DND-41 (cell line): ENCODE measurements around the gene RAB3C.

Source experiments
- ATAC-seq: fragments of 200-7000 bp; cut with Tn5 transposase; 3 replicates; pipeline ENCODE4 v1.9.1; 2021; ENCODE audit warnings: low read depth; ENCODE audit not compliant: insufficient read depth
- DNase-seq: peaks from one replicate; pipeline ENCODE4 v3.0.0-alpha.2; 2020
- H2AFZ ChIP-seq: 2 replicates; pipeline ENCODE4 v1.6.0; 2012; ENCODE audit warnings: low read depth, low read length
- H3K27ac ChIP-seq: 2 replicates; pipeline ENCODE4 v1.5.1; 2012; ENCODE audit warnings: low read length, inconsistent platforms
- H3K27me3 ChIP-seq: fragments of 200-600 bp; sonication (generic); 2 replicates; pipeline ENCODE4 v1.6.0; 2012; ENCODE audit warnings: low read length, mild to moderate bottlenecking, inconsistent platforms; ENCODE audit not compliant: insufficient read depth, poor library complexity
- H3K36me3 ChIP-seq: 2 replicates; pipeline ENCODE4 v1.5.1; 2012; ENCODE audit warnings: low read length, inconsistent platforms; ENCODE audit not compliant: insufficient read depth
- H3K4me1 ChIP-seq: 2 replicates; pipeline ENCODE4 v1.5.1; 2012; ENCODE audit warnings: mild to moderate bottlenecking, low read length; ENCODE audit not compliant: insufficient read depth
- H3K4me2 ChIP-seq: 2 replicates; pipeline ENCODE4 v1.6.0; 2012; ENCODE audit warnings: mild to moderate bottlenecking, moderate library complexity, low read length, inconsistent platforms; ENCODE audit not compliant: insufficient read depth
- H3K4me3 ChIP-seq, 2 experiments: fragments of 200-600 bp in 1 of 2; shearing (Covaris generic) in 1 of 2; 2 replicates each; pipeline ENCODE4 v1.5.1; 2012 to 2016; ENCODE audit warnings: inconsistent platforms in 2 of 2, low read length in 2 of 2, mild to moderate bottlenecking in 2 of 2, low read depth in 1 of 2, moderate library complexity in 1 of 2
- H3K79me2 ChIP-seq: 2 replicates; pipeline ENCODE4 v1.6.0; 2012; ENCODE audit warnings: low read length, inconsistent platforms; ENCODE audit not compliant: insufficient read depth
- H3K9ac ChIP-seq: 2 replicates; pipeline ENCODE4 v1.6.0; 2012; ENCODE audit warnings: low read depth, mild to moderate bottlenecking, inconsistent platforms, low read length, moderate library complexity
- H3K9me3 ChIP-seq: 2 replicates; pipeline ENCODE4 v1.5.1; 2012; ENCODE audit warnings: low read length, moderate library complexity, mild to moderate bottlenecking, inconsistent platforms; ENCODE audit not compliant: insufficient read depth, severe bottlenecking
- H4K20me1 ChIP-seq: 2 replicates; pipeline ENCODE4 v1.6.0; 2012; ENCODE audit warnings: low read length; ENCODE audit not compliant: insufficient read depth
- CTCF ChIP-seq: IDR thresholded peaks from 2 replicates; pipeline ENCODE4 v1.5.1; 2012; ENCODE audit warnings: borderline replicate concordance, low read length, moderate library complexity, mild to moderate bottlenecking; ENCODE audit not compliant: poor library complexity, severe bottlenecking; ENCODE audit errors: extremely low read depth
- EZH2 ChIP-seq: IDR thresholded peaks from 3 replicates; pipeline ENCODE4 v1.6.1; 2012; ENCODE audit warnings: borderline replicate concordance, low read depth, mild to moderate bottlenecking, moderate library complexity, low read length, inconsistent platforms; ENCODE audit not compliant: severe bottlenecking

Gene RAB3C

GRCh38 chr5:58675341-58675740, 92.5 kb downstream of the RAB3C start:
- Histone ChIP-seq H3K4me2 (no peak overlapping the region), H3K9me3 (no peaks in the 10 kb centered on the region), H3K79me2 (no peaks in the 10 kb centered on the region), H3K4me1 (no peaks in the 10 kb centered on the region), H3K27me3 (no peaks in the 10 kb centered on the region), H4K20me1 (no peaks in the 10 kb centered on the region), H3K4me3 (no peak overlapping the region), H2AFZ (no peak overlapping the region), H3K36me3 (no peaks in the 10 kb centered on the region), H3K9ac (no peak overlapping the region), H3K27ac (no peak overlapping the region)
- ATAC-seq (no peak), DNase-seq (no peak)
- no peak for TF ChIP-seq EZH2
- no peak for TF ChIP-seq CTCF

GRCh38 chr5:58677650-58678049, 94.8 kb downstream of the RAB3C start:
- H4K20me1 ChIP-seq = no peaks in the 10 kb centered on the region
- no peaks in the 10 kb centered on the region for H3K36me3 ChIP-seq
- DNase-seq (no peak), ATAC-seq (no peak)
- no peak overlapping the region for H3K4me3 ChIP-seq
- H3K27me3 ChIP-seq = no peaks in the 10 kb centered on the region
- no peak overlapping the region for H2AFZ ChIP-seq
- H3K4me2 ChIP-seq = no peak overlapping the region
- H3K27ac ChIP-seq = no peak overlapping the region
- no peaks in the 10 kb centered on the region for H3K4me1 ChIP-seq
- no peaks in the 10 kb centered on the region for H3K9me3 ChIP-seq
- H3K79me2 ChIP-seq = no peaks in the 10 kb centered on the region
- no peak for TF ChIP-seq EZH2
- H3K9ac ChIP-seq = no peak overlapping the region

- Histone ChIP-seq H3K36me3 (no peaks in the 10 kb centered on the region), H3K27me3 (no peaks in the 10 kb centered on the region), H3K4me2 (no peak overlapping the region), H3K27ac (no peak overlapping the region), H3K4me1 (no peaks in the 10 kb centered on the region), H3K9me3 (no peaks in the 10 kb centered on the region), H2AFZ (no peak overlapping the region), H3K9ac (no peak overlapping the region), H3K79me2 (no peaks in the 10 kb centered on the region), H4K20me1 (no peaks in the 10 kb centered on the region), H3K4me3 (no peak overlapping the region)
- TF ChIP-seq CTCF (no peak), EZH2 (no peak)
- ATAC-seq (no peak), DNase-seq (no peak)
Measured at GRCh38 chr5:58680503-58680902, 97.6 kb downstream of the RAB3C start.

- no peak for TF ChIP-seq CTCF
- no peak for TF ChIP-seq EZH2
- H3K27ac ChIP-seq = no peak overlapping the region
- no peak overlapping the region for H3K4me3 ChIP-seq
- no peaks in the 10 kb centered on the region for H3K79me2 ChIP-seq
- H3K4me2 ChIP-seq = no peak overlapping the region
- no peaks in the 10 kb centered on the region for H4K20me1 ChIP-seq
- H3K9ac ChIP-seq = no peak overlapping the region
- no peaks in the 10 kb centered on the region for H3K36me3 ChIP-seq
- no peaks in the 10 kb centered on the region for H3K4me1 ChIP-seq
- H3K9me3 ChIP-seq = no peaks in the 10 kb centered on the region
- H3K27me3 ChIP-seq = no peaks in the 10 kb centered on the region
- ATAC-seq (no peak), DNase-seq (no peak)
- H2AFZ ChIP-seq = no peak overlapping the region
Measured at GRCh38 chr5:58681943-58682342, 99.1 kb downstream of the RAB3C start.
